Measurements from ENCODE around the gene KCNN1.

Gene KCNN1

GRCh38 chr19:17946965-17947784, 19.7 kb upstream of the KCNN1 start:
- DNase-seq = peak; percentile 35
- no peaks in the 10 kb centered on the region for H3K9me3 ChIP-seq (ENCODE audit: severe bottlenecking)
- H3K4me3 ChIP-seq (ENCODE audit: low read depth, low read length) = peak overlapping the region; percentile 46
- H3K27me3 ChIP-seq (ENCODE audit: insufficient read depth, low read depth, severe bottlenecking) = no peaks in the 10 kb centered on the region
- peaks cover 11% of the 10 kb centered on the region for H3K36me3 ChIP-seq
- TF ChIP-seq CTCF (IDR thresholded peaks at IDR 0.05; ENCODE audit: low read depth, low read length) = no peak
- H3K27ac ChIP-seq = peak overlapping the region; percentile 72

GRCh38 chr19:17947815-17948513, 18.9 kb upstream of the KCNN1 start:
- Histone ChIP-seq H3K27ac (peak overlapping the region; percentile 99), H3K4me3 (ENCODE audit: low read depth, low read length) (peak overlapping the region; percentile 88; the same call in 1 of the 2 replicates), H3K27me3 (ENCODE audit: insufficient read depth, low read depth, severe bottlenecking) (no peaks in the 10 kb centered on the region), H3K36me3 (peaks cover 11% of the 10 kb centered on the region), H3K9me3 (ENCODE audit: severe bottlenecking) (no peaks in the 10 kb centered on the region)
- DNase-seq = peak; percentile 99
- no peak for TF ChIP-seq CTCF (IDR thresholded peaks at IDR 0.05; ENCODE audit: low read depth, low read length)

GRCh38 chr19:17948514-17948900, 18.4 kb upstream of the KCNN1 start:
- peak overlapping the region; percentile 99 for H3K27ac ChIP-seq
- H3K4me3 ChIP-seq (ENCODE audit: low read depth, low read length) = peak overlapping the region; percentile 88
- no peaks in the 10 kb centered on the region for H3K9me3 ChIP-seq (ENCODE audit: severe bottlenecking)
- H3K27me3 ChIP-seq (ENCODE audit: insufficient read depth, low read depth, severe bottlenecking) = no peaks in the 10 kb centered on the region
- H3K36me3 ChIP-seq = peaks cover 9% of the 10 kb centered on the region
- no peak for TF ChIP-seq CTCF (IDR thresholded peaks at IDR 0.05; ENCODE audit: low read depth, low read length)
- DNase-seq = peak; percentile 91

GRCh38 chr19:17948931-17949930, 17.7 kb upstream of the KCNN1 start:
- H3K9me3 ChIP-seq (ENCODE audit: severe bottlenecking) = no peaks in the 10 kb centered on the region
- DNase-seq = peak; percentile 94
- no peaks in the 10 kb centered on the region for H3K27me3 ChIP-seq (ENCODE audit: insufficient read depth, low read depth, severe bottlenecking)
- peak overlapping the region; percentile 99 for H3K27ac ChIP-seq
- TF ChIP-seq CTCF (IDR thresholded peaks at IDR 0.05; ENCODE audit: low read depth, low read length) = no peak
- peak overlapping the region; percentile 88 for H3K4me3 ChIP-seq (ENCODE audit: low read depth, low read length)
- peaks cover 2% of the 10 kb centered on the region for H3K36me3 ChIP-seq

GRCh38 chr19:17949956-17950309, 17.0 kb upstream of the KCNN1 start:
- TF ChIP-seq CTCF (IDR thresholded peaks at IDR 0.05; ENCODE audit: low read depth, low read length) = no peak
- Histone ChIP-seq H3K36me3 (no peaks in the 10 kb centered on the region; the same call in 1 of the 2 replicates), H3K4me3 (ENCODE audit: low read depth, low read length) (peak overlapping the region; percentile 88), H3K27ac (peak overlapping the region; percentile 99), H3K9me3 (ENCODE audit: severe bottlenecking) (no peaks in the 10 kb centered on the region), H3K27me3 (ENCODE audit: insufficient read depth, low read depth, severe bottlenecking) (no peaks in the 10 kb centered on the region)
- no peak for DNase-seq

Data from WERI-Rb-1 (cell line).